NCI-H2171 treated with DMSO at 0.1 percent for 48 hours (cell line): ENCODE results near the gene MTHFD1L.

Experiments used
- DNase-seq: peaks from one replicate; lab custom pipeline; 2025; lab: John Stamatoyannopoulos, UW

MTHFD1L gene

GRCh38 chr6:150934380-150934779, 68.9 kb downstream of the MTHFD1L start:
- no peak for DNase-seq

GRCh38 chr6:150936021-150936555, 70.6 kb downstream of the MTHFD1L start:
- DNase-seq: no peak

- no peak for DNase-seq
Measured at GRCh38 chr6:150937132-150937906, 71.8 kb downstream of the MTHFD1L start.

- DNase-seq: no peak
Measured at GRCh38 chr6:150939399-150939798, 73.9 kb downstream of the MTHFD1L start.

- DNase-seq: no peak
Measured at GRCh38 chr6:150940941-150941340, 75.4 kb downstream of the MTHFD1L start.

- no peak for DNase-seq
Measured at GRCh38 chr6:150949526-150949925, 84.0 kb downstream of the MTHFD1L start.

- no peak for DNase-seq
Measured at GRCh38 chr6:150953851-150954250, 88.3 kb downstream of the MTHFD1L start.

GRCh38 chr6:150959166-150959565, 93.7 kb downstream of the MTHFD1L start:
- no peak for DNase-seq

GRCh38 chr6:150962436-150962835, 96.9 kb downstream of the MTHFD1L start:
- DNase-seq: no peak

GRCh38 chr6:150964765-150965164, 99.3 kb downstream of the MTHFD1L start:
- no peak for DNase-seq

- DNase-seq: peak; percentile 76
Measured at GRCh38 chr6:150966786-150967185, 101.3 kb downstream of the MTHFD1L start.

- peak; percentile 7 for DNase-seq
Measured at GRCh38 chr6:150967381-150967780, 101.9 kb downstream of the MTHFD1L start.

- DNase-seq: no peak
Measured at GRCh38 chr6:150967910-150968309, 102.4 kb downstream of the MTHFD1L start.

- no peak for DNase-seq
Measured at GRCh38 chr6:150969901-150970300, 104.4 kb downstream of the MTHFD1L start.

GRCh38 chr6:150971219-150971618, 105.7 kb downstream of the MTHFD1L start:
- no peak for DNase-seq

GRCh38 chr6:150975136-150975535, 109.6 kb downstream of the MTHFD1L start:
- no peak for DNase-seq

- no peak for DNase-seq
Measured at GRCh38 chr6:150977281-150977680, 111.8 kb downstream of the MTHFD1L start.

- no peak for DNase-seq
Measured at GRCh38 chr6:150978624-150979023, 113.1 kb downstream of the MTHFD1L start.

- DNase-seq: no peak
Measured at GRCh38 chr6:150979826-150980350, 114.4 kb downstream of the MTHFD1L start.

- DNase-seq: no peak
Measured at GRCh38 chr6:150981095-150981494, 115.6 kb downstream of the MTHFD1L start.

- DNase-seq: no peak
Measured at GRCh38 chr6:150981669-150982068, 116.2 kb downstream of the MTHFD1L start.

- no peak for DNase-seq
Measured at GRCh38 chr6:150987371-150987828, 121.9 kb downstream of the MTHFD1L start.

- DNase-seq: no peak
Measured at GRCh38 chr6:150987855-150988464, 122.5 kb downstream of the MTHFD1L start.
